IMR-90 (cell line): ENCODE measurements around the gene NPFF. TPM values are rescaled to one million over a fixed set of nuclear protein-coding genes. Genes with fewer than 3 reads are reported as not detected.

Source experiments
- ATAC-seq: fragments of 200-7000 bp; cut with Tn5 transposase; 2 replicates; pipeline ENCODE4 v1.9.1; 2020; ENCODE audit warnings: low read depth, mild to moderate bottlenecking, moderate library complexity
- BruUV-seq: library from RNA; stranded (reverse); fragments of 400-500 nt; replicated peaks from 2 replicates; lab custom pipeline; 2021; lab: Mats Ljungman, UMichigan
- CTCF ChIA-PET: fragments of 300-600 bp; formaldehyde crosslinking; extraction: SDS; loops from one replicate; lab custom pipeline; 2021; ENCODE audit warnings: antibody characterized with exemption; lab: Yijun Ruan, JAX
- POLR2A ChIA-PET: fragments of 300-600 bp; sonication (Branson Sonifier 250); formaldehyde crosslinking; loops from one replicate; lab custom pipeline; 2022; ENCODE audit warnings: antibody characterized with exemption; ENCODE audit not compliant: unreplicated experiment; lab: Charles Lee
- DNase-seq: peaks from one replicate; pipeline ENCODE4 v3.0.0; 2013
- H2AFZ ChIP-seq: replicated peaks from 2 replicates; pipeline ENCODE3; 2013; ENCODE audit warnings: low read length, mild to moderate bottlenecking; ENCODE audit not compliant: poor library complexity
- H2AK5ac ChIP-seq: 2 replicates; pipeline ENCODE4 v1.6.1; 2013; ENCODE audit warnings: low read depth, low read length, inconsistent platforms
- H2AK9ac ChIP-seq: replicated peaks from 2 replicates; pipeline ENCODE3; 2013; ENCODE audit warnings: mild to moderate bottlenecking, low read depth, low read length, moderate library complexity; ENCODE audit not compliant: poor library complexity
- H2BK120ac ChIP-seq: 2 replicates; pipeline ENCODE4 v1.6.1; 2013; ENCODE audit warnings: low read depth, low read length, inconsistent platforms
- H2BK15ac ChIP-seq: 3 replicates; pipeline ENCODE4 v1.6.1; 2013; ENCODE audit warnings: low read depth, low read length, inconsistent platforms
- H2BK20ac ChIP-seq: 2 replicates; pipeline ENCODE4 v1.6.1; 2013; ENCODE audit warnings: low read depth, mild to moderate bottlenecking, inconsistent platforms, low read length, moderate library complexity
- H2BK5ac ChIP-seq: 2 replicates; pipeline ENCODE4 v1.6.1; 2013; ENCODE audit warnings: mild to moderate bottlenecking, low read depth, low read length, inconsistent platforms; ENCODE audit not compliant: poor library complexity, severe bottlenecking
- H3K14ac ChIP-seq: replicated peaks from 2 replicates; pipeline ENCODE4 v1.6.1; 2013; ENCODE audit warnings: low read depth, low read length, inconsistent platforms
- H3K18ac ChIP-seq: 2 replicates; pipeline ENCODE4 v1.6.1; 2013; ENCODE audit warnings: low read depth, low read length, control low read depth
- H3K23ac ChIP-seq: 2 replicates; pipeline ENCODE4 v1.6.1; 2013; ENCODE audit warnings: low read depth, low read length, inconsistent platforms
- H3K27ac ChIP-seq: 2 replicates; pipeline ENCODE4 v1.5.1; 2013; ENCODE audit warnings: mild to moderate bottlenecking, control low read depth, low read length; ENCODE audit not compliant: insufficient read depth
- H3K27me3 ChIP-seq: 2 replicates; pipeline ENCODE4 v1.6.1; 2013; ENCODE audit warnings: low read length; ENCODE audit not compliant: control insufficient read depth, insufficient read depth
- H3K36me3 ChIP-seq: 2 replicates; pipeline ENCODE4 v1.6.1; 2013; ENCODE audit warnings: low read length, mixed read lengths; ENCODE audit not compliant: control insufficient read depth, insufficient read depth
- H3K4ac ChIP-seq: 2 replicates; pipeline ENCODE4 v1.6.1; 2013; ENCODE audit warnings: low read depth, low read length, inconsistent platforms
- H3K4me1 ChIP-seq: 2 replicates; pipeline ENCODE4 v1.6.1; 2013; ENCODE audit warnings: low read length, mixed read lengths; ENCODE audit not compliant: control insufficient read depth, insufficient read depth
- H3K4me2 ChIP-seq: 2 replicates; pipeline ENCODE4 v1.6.1; 2013; ENCODE audit warnings: low read depth, mild to moderate bottlenecking, control low read depth, low read length, moderate library complexity
- H3K4me3 ChIP-seq: 2 replicates; pipeline ENCODE4 v1.5.1; 2013; ENCODE audit warnings: low read depth, mild to moderate bottlenecking, control low read depth, low read length, moderate library complexity; ENCODE audit not compliant: insufficient read depth
- H3K56ac ChIP-seq: 2 replicates; pipeline ENCODE4 v1.6.1; 2013; ENCODE audit warnings: low read length, inconsistent platforms; ENCODE audit not compliant: insufficient read depth; ENCODE audit errors: extremely low read depth
- H3K79me1 ChIP-seq, 2 experiments: 2 replicates each; pipeline ENCODE4 v1.6.1; 2013; ENCODE audit warnings: low read length in 2 of 2, inconsistent platforms in 1 of 2, low read depth in 1 of 2
- H3K9ac ChIP-seq: 2 replicates; pipeline ENCODE4 v1.6.1; 2013; ENCODE audit warnings: low read depth, low read length, control low read depth
- H3K9me1 ChIP-seq: 2 replicates; pipeline ENCODE4 v1.6.1; 2013; ENCODE audit warnings: low read length, inconsistent platforms; ENCODE audit not compliant: insufficient read depth
- H3K9me3 ChIP-seq: 2 replicates; pipeline ENCODE4 v1.6.1; 2013; ENCODE audit warnings: low read length; ENCODE audit not compliant: control insufficient read depth, insufficient read depth
- H4K20me1 ChIP-seq: 2 replicates; pipeline ENCODE4 v1.6.1; 2013; ENCODE audit warnings: low read length, inconsistent platforms; ENCODE audit not compliant: insufficient read depth
- H4K5ac ChIP-seq: 2 replicates; pipeline ENCODE4 v1.6.1; 2013; ENCODE audit warnings: mild to moderate bottlenecking, low read depth, low read length, control low read depth
- H4K8ac ChIP-seq, 2 experiments: 2 replicates each; pipeline ENCODE4 v1.6.1; 2013; ENCODE audit warnings: low read depth in 2 of 2, low read length in 2 of 2, control low read depth in 1 of 2, inconsistent platforms in 1 of 2
- H4K91ac ChIP-seq: 2 replicates; pipeline ENCODE4 v1.6.1; 2013; ENCODE audit warnings: low read depth, low read length, inconsistent platforms; ENCODE audit not compliant: insufficient read depth
- BHLHE40 ChIP-seq: fragments of 150-350 bp; IDR thresholded peaks from 2 replicates; pipeline ENCODE4 v1.6.1; 2016; ENCODE audit warnings: mild to moderate bottlenecking, low read depth, low read length
- CEBPB ChIP-seq: IDR thresholded peaks from 2 replicates; pipeline ENCODE4 v1.6.1; 2012; ENCODE audit warnings: low read depth, low read length, improper control_type of control experiment
- FOS ChIP-seq: fragments of 150-350 bp; IDR thresholded peaks from 2 replicates; pipeline ENCODE4 v1.6.1; 2016; ENCODE audit warnings: low read depth, low read length
- MAFK ChIP-seq: IDR thresholded peaks from 2 replicates; pipeline ENCODE4 v1.6.1; 2012; ENCODE audit warnings: low read depth, low read length, improper control_type of control experiment
- MAZ ChIP-seq: IDR thresholded peaks from 2 replicates; pipeline ENCODE4 v1.6.1; 2012; ENCODE audit warnings: low read depth, mild to moderate bottlenecking, low read length, improper control_type of control experiment, moderate library complexity, borderline replicate concordance
- MXI1 ChIP-seq: IDR thresholded peaks from 2 replicates; pipeline ENCODE4 v1.6.1; 2012; ENCODE audit warnings: low read depth, mild to moderate bottlenecking, low read length, moderate library complexity, borderline replicate concordance
- NFE2L2 ChIP-seq: fragments of 150-350 bp; IDR thresholded peaks from 2 replicates; pipeline ENCODE4 v1.6.1; 2016; ENCODE audit warnings: low read depth, mild to moderate bottlenecking, low read length
- POLR2A ChIP-seq: IDR thresholded peaks from 2 replicates; pipeline ENCODE4 v1.6.1; 2012; ENCODE audit warnings: mild to moderate bottlenecking, low read depth, low read length
- RAD21 ChIP-seq: IDR thresholded peaks from 2 replicates; pipeline ENCODE4 v1.6.1; 2012; ENCODE audit warnings: low read length, improper control_type of control experiment
- RCOR1 ChIP-seq: IDR thresholded peaks from 2 replicates; pipeline ENCODE4 v1.6.1; 2012; ENCODE audit warnings: mild to moderate bottlenecking, low read length, improper control_type of control experiment; ENCODE audit not compliant: insufficient replicate concordance
- RFX5 ChIP-seq: IDR thresholded peaks from 2 replicates; pipeline ENCODE4 v1.8.0; 2012; ENCODE audit warnings: low read depth, mild to moderate bottlenecking, low read length, moderate library complexity
- SMC3 ChIP-seq: fragments of 150-350 bp; IDR thresholded peaks from 2 replicates; pipeline ENCODE4 v1.6.1; 2016; ENCODE audit warnings: low read depth, mild to moderate bottlenecking, antibody characterized with exemption, low read length, moderate library complexity
- whole genome bisulfite sequencing, 2 experiments: methylation state at CpG; one replicate each; pipeline versions ENCODE4 v1.1.5 to v1.1.7; 2013; ENCODE audit warnings: missing lambda C conversion rate in 2 of 2; ENCODE audit not compliant: insufficient read length in 1 of 2; ENCODE audit errors: extremely low coverage in 2 of 2; 5-methylcytosine and 5-hydroxymethylcytosine counted together
- dilution Hi-C: fragments of 300-500 bp; cut with HindIII; formaldehyde crosslinking; loops from one replicate; pipeline ENCODE4 v1.14.3; 2018; ENCODE audit warnings: low sequenced_read_pairs; ENCODE audit not compliant: unreplicated experiment
- in situ Hi-C: fragments of 300-500 bp; cut with MboI; formaldehyde crosslinking; loops from 3 replicates; pipeline ENCODE4 v1.14.3; 2019; ENCODE audit warnings: low sequenced_read_pairs, inconsistent platforms, mixed read lengths
- intact Hi-C: fragments of 100-400 bp; cut with micrococcal nuclease; formaldehyde crosslinking; loops from 2 replicates; pipeline ENCODE4 v1.10.0; 2022
- polyA plus RNA-seq, 3 experiments: library from polyadenylated mRNA; depleted of rRNA; stranded (reverse); fragments of >200 nt; gene quantifications; 2 replicates each; pipeline ENCODE4 v1.2.3, GENCODE V29; 2012; ENCODE audit warnings: low replicate concordance in 1 of 3
- total RNA-seq: library from RNA; depleted of rRNA; stranded (reverse); fragments of >200 nt; gene quantifications from 2 replicates; pipeline ENCODE4 v1.2.3, GENCODE V29; 2012
- TF ChIP-seq, protein P1 (sequence below): fragments of 150-350 bp; IDR thresholded peaks from 2 replicates; pipeline ENCODE4 v1.6.1; 2016; ENCODE audit warnings: low read depth, mild to moderate bottlenecking, low read length, moderate library complexity, borderline replicate concordance
- TF ChIP-seq, protein P2 (sequence below): fragments of 150-350 bp; IDR thresholded peaks from 2 replicates; pipeline ENCODE4 v1.6.1; 2017; ENCODE audit warnings: mild to moderate bottlenecking, antibody characterized with exemption, low read length, low read depth
- TF ChIP-seq, protein P3 (sequence below): conservative IDR thresholded peaks from 2 replicates; pipeline ENCODE4 v1.5.1; 2012; ENCODE audit warnings: mild to moderate bottlenecking, low read depth, low read length, improper control_type of control experiment

The NPFF gene
- total and polyA plus RNA-seq, 2 of the 4 experiments (the other 2 are of a cell fraction), result not detected

DNA sequence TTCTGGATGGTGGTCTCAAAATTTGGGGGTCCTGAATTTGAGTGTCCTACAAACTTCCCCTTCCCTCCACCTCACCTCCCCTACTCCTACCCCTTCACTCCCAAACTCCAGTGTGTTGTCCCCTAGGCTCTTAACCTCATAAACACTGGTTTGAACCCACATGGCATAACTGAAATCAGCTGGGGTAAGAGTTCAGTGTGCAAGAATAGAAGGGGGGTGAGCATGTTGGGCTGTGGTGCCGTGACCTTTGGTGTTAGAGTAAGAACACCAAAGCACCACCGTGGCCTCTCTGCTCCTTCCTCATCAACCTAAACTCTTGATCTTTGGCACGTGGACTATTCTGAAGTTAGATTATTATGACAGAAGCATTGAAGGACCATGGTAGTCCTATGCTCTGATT is 44.3 kb downstream of the NPFF start:
- no TSS peak for BruUV-seq
- Histone ChIP-seq H2AK9ac (no peak overlapping the region), H3K4ac (no peak overlapping the region), H4K5ac (no peak overlapping the region; the same call in 1 of the 2 replicates), H3K79me1 (peaks cover 49 to 85% of the 10 kb centered on the region in 2 experiments), H2BK15ac (no peak overlapping the region), H3K27me3 (no peaks in the 10 kb centered on the region), H2BK5ac (no peak overlapping the region), H3K9ac (no peak overlapping the region), H3K4me1 (peaks cover 9% of the 10 kb centered on the region), H4K20me1 (peaks cover 96% of the 10 kb centered on the region), H3K4me3 (no peak overlapping the region), H4K91ac (no peak overlapping the region), H3K9me1 (no peaks in the 10 kb centered on the region; the same call in 1 of the 2 replicates), H3K9me3 (no peaks in the 10 kb centered on the region), H3K23ac (no peak overlapping the region), H4K8ac (no peak overlapping the region), H3K14ac (no peak overlapping the region), H3K4me2 (no peak overlapping the region), H2AFZ (no peak overlapping the region), H2BK120ac (no peak overlapping the region), H3K56ac (no peak overlapping the region), H3K36me3 (peaks cover 84% of the 10 kb centered on the region), H3K18ac (no peak overlapping the region), H2BK20ac (no peak overlapping the region), H3K27ac (no peak overlapping the region), H2AK5ac (no peak overlapping the region)
- intact Hi-C loops, result no loop called here
- ChIA-PET POLR2A (no interaction called here), CTCF (interaction anchor here (0.5 kb wide), 1 partner anchor 597 kb away, joined by 3 read pairs; no protein-coding TSS in a partner anchor)
- dilution Hi-C loops, result no loop called here
- DNase-seq (no peak), ATAC-seq (no peak)
- in situ Hi-C loops, result no loop called here
- no CpG with 5 or more reads among the region's 3 CpGs for whole genome bisulfite sequencing, 2 experiments
- TF ChIP-seq RCOR1 (no peak), CEBPB (no peak), MXI1 (no peak), POLR2A (no peak), RAD21 (no peak), MAZ (no peak), FOS (no peak), BHLHE40 (no peak), NFE2L2 (no peak), MAFK (no peak), RFX5 (no peak), SMC3 (no peak)
- TF ChIP-seq, protein P1, sequence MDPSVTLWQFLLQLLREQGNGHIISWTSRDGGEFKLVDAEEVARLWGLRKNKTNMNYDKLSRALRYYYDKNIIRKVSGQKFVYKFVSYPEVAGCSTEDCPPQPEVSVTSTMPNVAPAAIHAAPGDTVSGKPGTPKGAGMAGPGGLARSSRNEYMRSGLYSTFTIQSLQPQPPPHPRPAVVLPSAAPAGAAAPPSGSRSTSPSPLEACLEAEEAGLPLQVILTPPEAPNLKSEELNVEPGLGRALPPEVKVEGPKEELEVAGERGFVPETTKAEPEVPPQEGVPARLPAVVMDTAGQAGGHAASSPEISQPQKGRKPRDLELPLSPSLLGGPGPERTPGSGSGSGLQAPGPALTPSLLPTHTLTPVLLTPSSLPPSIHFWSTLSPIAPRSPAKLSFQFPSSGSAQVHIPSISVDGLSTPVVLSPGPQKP, result no peak
- TF ChIP-seq, protein P2, sequence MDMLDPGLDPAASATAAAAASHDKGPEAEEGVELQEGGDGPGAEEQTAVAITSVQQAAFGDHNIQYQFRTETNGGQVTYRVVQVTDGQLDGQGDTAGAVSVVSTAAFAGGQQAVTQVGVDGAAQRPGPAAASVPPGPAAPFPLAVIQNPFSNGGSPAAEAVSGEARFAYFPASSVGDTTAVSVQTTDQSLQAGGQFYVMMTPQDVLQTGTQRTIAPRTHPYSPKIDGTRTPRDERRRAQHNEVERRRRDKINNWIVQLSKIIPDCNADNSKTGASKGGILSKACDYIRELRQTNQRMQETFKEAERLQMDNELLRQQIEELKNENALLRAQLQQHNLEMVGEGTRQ, result no peak
- TF ChIP-seq, protein P3, sequence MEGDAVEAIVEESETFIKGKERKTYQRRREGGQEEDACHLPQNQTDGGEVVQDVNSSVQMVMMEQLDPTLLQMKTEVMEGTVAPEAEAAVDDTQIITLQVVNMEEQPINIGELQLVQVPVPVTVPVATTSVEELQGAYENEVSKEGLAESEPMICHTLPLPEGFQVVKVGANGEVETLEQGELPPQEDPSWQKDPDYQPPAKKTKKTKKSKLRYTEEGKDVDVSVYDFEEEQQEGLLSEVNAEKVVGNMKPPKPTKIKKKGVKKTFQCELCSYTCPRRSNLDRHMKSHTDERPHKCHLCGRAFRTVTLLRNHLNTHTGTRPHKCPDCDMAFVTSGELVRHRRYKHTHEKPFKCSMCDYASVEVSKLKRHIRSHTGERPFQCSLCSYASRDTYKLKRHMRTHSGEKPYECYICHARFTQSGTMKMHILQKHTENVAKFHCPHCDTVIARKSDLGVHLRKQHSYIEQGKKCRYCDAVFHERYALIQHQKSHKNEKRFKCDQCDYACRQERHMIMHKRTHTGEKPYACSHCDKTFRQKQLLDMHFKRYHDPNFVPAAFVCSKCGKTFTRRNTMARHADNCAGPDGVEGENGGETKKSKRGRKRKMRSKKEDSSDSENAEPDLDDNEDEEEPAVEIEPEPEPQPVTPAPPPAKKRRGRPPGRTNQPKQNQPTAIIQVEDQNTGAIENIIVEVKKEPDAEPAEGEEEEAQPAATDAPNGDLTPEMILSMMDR, result no peak
